Activated T-cell treated with anti-CD3 and anti-CD28 coated beads for 48 hours (primary cell): Measurements from ENCODE around the gene GALNT7.
A peak's percentile ranks its signal among the peaks of the same experiment; 100 is the strongest.

Source experiments
- DNase-seq: peaks from one replicate; pipeline ENCODE4 v3.0.0-alpha.2; 2020; ENCODE audit warnings: low read depth

Gene GALNT7

DNA sequence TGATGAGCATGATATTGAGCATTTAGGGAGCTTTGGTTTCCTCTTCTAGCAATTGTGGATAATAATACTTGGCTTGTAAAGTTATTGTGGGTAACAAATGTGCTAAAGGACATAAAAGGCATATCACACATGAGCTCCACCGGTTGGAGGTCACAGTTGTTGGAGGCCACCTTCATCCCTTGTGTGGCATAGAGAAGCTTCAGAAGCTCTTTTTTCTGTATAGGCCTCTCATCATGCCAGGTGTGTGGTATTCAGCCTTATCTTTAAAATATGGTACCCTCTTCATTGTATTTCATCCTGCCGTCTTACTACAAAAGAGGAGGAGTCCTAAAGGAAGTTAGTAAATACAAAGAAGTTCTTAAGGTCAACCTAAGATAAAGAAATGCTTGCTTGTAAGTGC lies 99.1 kb downstream of the GALNT7 start:
- DNase-seq, result no peak

DNA sequence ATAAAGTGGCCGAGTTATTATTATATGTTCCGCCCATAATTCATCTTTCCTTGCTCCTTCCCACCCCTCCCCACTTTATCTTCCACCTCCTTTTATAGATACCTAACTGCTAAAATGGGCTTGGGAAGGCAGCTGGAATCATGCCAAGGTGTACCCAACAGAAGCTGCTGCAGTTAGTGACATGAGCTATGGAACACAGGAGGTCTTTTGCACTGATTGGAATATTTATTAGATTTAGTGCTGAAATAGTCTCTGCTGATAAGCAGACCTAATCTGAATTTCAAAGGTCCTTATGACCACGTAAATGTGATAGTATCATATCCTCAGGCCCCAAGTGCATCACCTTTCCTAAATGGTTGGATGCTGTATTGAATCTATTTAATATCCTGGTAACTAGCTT lies 100.7 kb downstream of the GALNT7 start:
- DNase-seq, result no peak

DNA sequence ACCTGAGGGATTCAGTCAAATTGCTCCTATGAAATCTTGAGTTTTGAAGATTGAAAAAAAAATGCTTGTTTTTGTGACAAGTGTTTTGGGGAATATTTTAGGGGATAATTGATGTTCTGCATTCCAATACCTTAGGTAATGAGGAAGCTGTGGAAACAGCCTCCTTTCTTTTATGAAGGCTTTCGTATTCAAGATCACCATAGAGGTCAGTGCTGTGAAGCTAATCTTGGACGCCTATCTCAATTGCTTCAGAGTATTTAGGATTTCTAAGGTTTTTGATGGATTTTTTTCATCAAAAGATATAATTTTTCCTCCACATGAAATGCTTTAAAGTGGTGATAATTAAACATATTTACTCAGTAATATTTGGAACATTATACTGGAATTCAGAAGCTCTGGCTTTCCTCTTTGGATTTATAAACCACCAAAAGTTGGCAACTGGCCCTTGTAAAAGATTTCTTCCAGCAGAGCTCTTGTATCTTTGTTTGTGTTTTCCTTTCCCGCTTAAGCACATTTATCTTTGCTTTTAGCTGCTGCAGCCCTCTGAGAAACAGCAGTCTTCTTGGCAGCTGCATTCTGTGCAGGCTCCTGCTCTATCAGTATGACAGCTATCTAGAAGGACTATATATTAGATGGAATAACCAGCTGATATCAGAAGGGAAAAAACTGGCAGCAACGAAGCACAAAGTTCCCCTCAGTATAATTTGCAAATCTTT lies 101.9 kb downstream of the GALNT7 start:
- no peak for DNase-seq

DNA sequence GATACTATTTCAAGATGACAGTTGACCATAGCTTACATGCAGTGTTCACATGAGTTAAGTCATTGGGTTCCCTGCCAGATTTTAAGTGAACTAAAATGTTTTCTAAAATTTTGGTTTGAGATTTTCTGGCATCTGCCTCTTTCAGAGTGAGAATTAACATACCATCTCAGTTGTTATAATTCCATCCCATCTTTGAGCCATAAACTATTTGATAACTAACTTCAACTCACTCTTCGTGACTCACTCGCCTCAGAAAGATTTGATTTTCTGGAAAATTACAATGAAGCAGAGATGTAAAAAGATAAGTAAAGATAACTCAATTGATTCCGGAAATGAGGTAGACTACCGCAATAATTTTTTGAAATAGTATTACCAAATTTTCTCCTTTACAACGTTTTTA lies 103.7 kb downstream of the GALNT7 start:
- no peak for DNase-seq

DNA sequence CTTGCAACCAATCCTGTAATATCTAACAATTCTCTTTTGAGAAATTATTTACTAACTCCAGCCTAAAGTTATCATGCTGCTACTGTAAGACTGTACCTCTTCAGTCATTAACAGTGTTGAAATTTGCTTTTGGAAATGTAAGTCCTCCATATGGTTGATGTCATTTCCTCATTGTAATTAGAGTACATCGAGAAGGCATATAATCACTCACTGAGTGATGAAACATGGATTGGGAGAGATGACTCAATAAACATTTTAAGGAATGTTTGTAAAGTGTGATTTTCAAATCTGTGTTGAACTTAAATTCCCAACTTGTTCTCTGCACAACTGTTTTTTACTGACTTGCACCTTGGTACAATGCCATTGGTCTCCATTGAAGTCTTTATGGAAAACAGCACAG lies 104.4 kb downstream of the GALNT7 start:
- DNase-seq, result no peak

DNA sequence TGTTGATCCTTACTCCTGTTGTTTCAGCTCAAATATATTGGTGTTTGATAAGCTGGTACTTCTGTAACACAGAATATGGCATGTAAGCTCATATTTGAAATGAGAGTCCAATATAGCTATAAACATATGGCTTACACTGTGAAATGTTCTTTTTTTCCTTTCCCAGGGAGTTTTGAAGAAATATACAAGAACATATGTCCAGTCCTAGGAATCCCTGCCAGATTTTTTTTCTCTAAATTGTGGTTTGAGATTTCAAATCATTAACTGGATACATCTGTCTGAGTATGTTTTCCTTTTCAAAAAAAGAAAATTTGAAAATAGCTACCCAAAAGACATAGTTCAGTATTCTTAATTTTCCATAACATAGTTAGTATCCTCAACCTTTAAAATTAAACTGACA lies 105.3 kb downstream of the GALNT7 start:
- no peak for DNase-seq

DNA sequence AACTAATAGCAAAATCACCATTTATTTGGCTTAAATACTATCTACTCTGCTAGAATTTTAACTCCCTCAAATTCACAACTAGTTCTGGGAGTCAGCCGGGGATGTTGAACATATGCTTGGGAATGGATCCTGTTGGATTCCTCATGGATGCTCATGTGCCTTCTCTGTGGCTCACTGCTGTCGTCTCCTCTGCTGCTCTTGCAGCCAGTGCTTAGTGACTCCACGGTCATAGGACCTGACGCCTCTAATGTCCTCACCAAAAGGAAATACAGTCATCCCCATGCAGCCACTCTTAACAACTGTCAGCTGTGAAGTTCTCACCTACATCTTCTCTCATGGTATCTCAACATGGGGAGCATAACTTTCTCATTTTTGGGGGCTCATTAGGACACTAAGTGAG lies 106.1 kb downstream of the GALNT7 start:
- DNase-seq, result no peak

DNA sequence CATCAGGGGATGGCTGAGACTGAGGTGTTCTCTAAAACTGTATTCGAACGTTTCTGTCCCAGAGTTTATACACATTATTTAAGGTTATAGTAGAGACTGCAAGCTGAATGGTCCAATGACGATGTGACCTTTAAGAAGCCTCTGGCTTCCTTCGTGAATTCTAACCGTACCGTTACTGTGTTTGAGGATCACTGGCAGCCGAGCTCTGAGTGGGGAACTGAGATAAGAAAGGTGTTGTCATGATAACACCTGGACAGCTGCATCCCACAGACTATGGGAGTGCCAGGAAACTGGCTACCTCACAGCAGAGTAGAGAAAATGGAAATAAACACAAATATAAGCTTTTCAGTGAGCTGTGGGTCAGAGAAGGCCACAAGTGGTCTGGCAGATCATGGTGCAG lies 106.5 kb downstream of the GALNT7 start:
- no peak for DNase-seq

DNA sequence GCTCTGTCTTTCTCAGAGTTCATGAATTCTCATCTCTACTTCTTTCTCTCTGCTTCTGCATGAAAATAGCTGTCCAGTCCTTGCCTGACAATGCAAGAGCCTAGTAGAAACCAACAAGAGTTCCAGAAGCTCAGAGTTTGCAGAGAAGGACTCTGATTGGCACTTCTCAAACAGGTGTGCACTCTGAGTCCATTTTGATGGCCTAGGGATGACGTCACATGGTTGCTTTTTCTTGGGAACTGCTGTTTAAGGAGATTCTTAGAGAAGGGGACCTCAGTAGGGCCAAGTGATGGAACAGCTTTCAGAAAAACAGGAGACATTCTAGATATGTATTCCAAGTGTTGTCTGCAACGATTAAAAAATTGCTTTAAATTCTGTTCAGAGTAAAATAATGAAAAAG lies 108.7 kb downstream of the GALNT7 start:
- no peak for DNase-seq

DNA sequence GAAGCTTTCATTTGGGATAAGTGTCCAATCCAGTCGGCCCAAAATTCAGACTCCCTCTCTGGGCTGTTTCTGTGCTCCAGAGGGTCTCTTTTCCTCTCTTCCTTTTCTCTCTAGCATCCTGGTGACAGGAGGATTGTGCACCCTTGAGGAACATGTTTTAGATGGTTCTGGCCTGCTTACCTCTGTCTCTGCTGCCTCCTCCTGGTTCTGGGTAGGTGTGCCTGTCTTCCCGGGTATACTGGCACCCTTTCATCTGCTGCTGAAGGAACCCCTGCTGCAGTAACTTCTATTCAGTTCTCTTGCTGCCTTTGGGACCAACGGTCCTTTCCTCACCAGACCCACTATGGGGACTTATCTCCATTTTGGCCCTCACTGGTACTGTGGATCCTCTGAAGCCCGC lies 112.4 kb downstream of the GALNT7 start:
- DNase-seq, result no peak

DNA sequence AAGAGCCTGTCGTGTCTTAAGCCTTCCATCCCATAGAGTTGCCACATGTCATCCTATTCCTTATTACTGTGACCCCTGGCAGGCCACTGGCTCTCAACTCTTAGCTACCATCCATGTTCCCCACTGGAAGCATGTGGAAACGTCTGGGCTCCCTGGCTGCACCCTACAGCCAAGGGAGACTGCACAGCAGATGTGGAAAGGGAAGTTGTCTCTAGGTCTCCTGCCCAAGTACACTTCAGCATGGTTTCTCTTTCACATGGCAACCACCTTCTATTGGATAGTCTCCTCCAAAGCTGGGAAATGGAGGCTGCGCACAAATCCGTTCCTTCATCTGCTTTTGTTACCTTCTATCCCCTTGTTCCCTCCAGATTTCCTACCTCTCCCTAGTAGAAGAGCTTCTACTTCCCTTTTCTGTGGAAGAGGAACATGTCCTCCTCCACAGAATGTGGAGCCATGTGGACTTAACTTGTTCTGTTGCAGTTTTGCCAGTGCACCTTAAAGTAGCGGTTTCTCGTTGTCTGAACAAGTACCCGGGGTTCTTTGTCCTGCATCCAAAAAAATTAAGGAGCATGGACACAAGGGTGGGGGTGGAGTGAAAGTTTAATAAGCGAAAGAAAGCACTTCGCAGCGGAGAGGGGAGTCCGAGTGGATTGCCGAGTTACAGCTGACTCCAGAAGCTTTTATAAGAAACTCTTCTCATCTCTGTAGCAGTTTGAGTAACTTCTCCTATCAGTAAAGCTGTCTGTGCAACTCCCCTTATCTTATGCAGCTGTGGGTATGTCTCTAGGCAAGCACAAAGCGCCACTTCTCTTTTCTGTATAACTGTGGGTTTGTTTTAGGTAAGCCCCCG lies 113.0 kb downstream of the GALNT7 start:
- no peak for DNase-seq

DNA sequence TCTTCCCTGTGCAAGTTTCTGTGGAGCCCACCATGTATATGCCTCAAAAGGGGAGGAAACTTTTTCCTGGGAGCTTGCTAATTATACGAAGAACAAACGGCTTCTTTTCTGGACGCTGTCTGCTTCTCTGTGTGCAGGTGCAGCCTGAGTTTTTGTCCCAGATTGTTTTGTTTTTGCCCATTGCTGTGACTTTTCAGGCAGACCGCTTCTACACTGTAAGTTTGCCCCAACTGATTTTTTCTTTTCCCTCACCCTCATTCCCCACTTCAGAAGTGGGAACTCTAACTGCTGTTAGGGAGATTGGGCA lies 113.6 kb downstream of the GALNT7 start:
- no peak for DNase-seq

DNA sequence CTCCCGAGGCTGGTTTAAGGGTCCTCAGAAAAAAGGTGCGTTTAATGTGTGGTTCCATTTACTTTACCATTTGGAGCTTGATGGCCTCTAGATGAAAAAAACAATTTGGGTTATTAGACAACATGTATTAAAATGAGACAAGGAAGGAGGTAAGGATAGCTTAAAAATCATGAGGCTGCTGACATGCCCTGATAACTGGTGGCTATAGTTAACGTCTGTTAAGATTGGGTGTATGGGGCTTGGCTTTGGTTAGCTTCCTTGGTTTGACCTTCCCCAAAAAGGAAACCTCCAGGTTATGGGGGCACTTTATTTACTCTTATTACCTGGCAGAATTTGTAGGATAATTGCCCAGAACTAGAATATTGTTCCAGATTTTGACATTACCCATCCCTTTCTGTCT lies 114.0 kb downstream of the GALNT7 start:
- DNase-seq, result no peak

DNA sequence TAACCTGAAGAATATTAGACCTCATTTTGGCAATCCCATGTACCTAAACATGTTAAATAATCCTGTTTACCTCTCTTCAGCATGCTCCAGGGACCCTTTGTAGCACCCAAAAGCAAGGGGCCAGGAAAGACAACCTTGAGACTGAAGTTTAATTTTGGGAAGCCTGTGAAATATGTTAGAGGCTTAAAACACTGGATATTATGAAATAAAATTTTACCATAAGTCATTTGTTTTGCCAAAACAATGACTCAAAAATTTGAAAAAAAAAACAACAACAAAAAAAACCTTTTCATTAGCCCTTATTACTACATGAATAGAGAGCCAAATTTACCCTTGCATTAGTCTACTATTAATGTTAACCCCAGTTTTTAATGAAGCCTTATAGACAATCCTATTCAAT lies 115.9 kb downstream of the GALNT7 start:
- no peak for DNase-seq

DNA sequence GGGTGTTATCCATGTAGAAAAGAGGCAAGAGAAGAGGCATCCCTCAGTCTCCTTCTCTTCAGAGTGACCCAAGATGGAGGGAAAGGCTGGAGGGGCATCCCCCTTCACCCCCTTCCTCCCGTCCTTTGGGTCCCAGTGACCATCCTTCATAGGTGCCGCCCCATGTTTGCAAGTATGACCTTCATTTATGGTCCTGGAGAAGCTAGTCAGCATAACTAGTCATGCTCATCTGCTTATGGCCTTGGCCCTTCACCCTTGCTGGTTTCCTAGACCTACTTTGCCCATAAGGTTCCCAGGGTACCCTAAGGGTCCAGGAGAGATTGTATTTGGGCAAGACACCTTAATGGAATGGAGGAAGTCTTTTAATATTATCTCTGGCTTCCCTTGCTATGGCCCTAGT lies 118.9 kb downstream of the GALNT7 start:
- no peak for DNase-seq

DNA sequence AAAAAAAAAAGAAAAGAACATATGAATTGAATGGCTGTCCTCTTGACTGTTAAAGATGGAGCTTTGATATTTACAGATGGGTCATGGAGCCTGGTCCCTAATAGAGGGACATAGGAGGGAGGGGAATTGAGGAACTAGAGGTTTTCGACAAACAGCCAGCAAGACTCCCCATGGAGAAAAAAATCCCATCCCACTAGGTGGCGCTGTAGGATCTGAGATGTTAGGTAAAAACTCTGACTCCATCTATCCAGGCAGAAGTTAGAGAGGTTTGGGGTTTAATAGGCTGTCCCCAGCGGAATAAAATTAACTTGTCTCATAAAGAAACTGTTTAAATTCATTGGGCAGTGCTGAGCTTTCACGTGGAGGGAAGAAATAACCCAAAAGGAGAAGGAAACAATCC lies 119.7 kb downstream of the GALNT7 start:
- DNase-seq, result peak; percentile 58

DNA sequence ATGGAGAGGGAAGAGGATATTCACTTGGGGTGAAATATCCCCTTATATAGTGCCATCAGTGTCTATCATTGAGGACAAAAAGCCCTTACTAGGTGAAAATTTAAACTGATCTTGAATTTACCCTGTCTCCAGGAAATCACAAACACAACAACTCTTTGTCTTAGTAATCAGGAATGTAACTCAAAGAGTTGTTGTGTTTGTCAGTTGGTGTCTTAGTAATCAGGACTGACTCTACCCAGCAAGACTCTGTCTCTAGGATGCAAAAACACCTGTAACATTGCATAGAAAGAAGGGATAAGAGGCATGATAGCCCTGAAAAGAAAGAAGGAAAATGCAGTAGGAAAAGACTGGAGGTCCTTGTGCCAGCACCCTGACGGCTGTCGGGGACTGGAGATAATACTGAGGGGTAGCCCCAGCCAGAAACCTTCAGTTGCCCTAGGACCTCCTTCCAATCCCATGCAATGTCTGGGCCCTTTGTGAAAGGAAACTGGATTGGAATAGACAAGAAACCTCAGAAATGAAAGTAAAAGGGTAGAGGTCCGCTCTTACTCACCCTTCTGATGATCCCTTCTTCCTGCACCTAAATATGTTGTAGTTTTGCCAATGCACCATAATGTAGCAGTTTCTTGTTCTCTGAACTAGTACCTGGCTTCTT lies 120.2 kb downstream of the GALNT7 start:
- DNase-seq, result no peak

DNA sequence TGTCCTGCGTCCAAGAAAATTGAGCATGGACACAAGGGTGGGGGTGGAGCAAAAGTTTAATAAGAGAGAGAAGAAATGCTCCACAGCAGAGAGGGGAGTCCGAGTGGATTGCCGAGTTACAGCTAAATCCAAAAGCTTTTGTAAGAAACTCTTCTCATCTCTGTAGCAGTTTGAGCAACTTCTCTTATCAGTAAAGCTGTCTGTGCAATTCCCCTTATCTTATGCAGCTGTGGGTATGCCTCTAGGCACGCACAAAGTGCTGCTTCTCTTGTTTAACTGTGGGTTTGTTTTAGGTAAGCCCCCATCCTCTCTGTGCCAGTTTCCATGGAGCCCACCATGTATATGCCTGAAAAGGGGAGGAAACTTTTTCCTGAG lies 120.7 kb downstream of the GALNT7 start:
- DNase-seq, result no peak

DNA sequence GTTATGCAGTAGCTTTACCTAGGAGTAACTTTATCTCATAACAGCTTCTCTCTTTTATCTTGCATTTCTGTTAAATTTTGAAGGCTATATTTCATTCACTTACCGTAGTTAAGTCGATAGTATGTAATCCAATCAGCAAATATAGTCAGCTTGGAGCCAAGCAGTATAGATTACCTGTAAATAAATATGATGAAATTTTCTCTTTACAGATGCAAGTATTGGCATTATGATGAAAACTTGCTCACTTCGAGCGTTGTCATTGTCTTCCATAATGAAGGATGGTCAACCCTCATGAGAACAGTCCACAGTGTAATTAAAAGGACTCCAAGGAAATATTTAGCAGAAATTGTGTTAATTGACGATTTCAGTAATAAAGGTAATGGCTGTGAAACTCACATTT lies 123.3 kb downstream of the GALNT7 start:
- no peak for DNase-seq

DNA sequence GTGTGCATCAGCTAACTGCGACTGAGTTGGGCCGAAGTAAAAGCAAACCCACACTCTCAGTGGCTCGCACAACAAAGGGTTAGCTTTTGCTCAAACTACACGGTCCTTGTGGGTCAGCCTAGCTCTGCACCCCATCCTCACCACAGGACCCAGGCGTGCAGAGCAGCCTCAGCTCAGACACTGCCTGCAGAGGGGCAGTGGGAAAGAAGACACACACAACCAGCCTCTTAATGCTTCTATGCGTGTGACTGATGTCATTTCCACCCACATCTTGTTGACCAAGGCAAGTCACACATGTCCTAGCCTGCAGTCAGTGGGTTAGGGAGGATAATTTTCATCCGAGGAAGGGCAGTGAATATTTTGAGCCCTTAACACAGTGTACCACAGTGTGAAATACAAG lies 125.1 kb downstream of the GALNT7 start:
- DNase-seq, result no peak

DNA sequence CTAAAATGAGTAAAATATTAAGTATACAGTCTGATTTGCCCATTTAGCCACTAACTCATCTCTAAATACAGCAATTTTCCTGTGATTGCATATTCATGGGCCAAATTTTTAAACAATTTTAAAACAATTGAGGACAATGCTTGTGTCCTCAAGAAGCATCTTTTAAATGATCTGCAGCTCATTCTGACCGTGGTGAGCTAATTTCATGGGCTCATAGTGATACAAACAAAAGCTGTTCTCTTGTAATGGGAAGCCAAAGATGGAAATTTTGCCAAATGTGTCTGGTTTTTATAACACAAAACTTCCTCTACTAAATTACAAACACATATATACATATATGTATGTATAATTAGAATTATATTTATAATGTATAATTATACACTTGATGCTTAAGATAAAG lies 125.8 kb downstream of the GALNT7 start:
- no peak for DNase-seq

DNA sequence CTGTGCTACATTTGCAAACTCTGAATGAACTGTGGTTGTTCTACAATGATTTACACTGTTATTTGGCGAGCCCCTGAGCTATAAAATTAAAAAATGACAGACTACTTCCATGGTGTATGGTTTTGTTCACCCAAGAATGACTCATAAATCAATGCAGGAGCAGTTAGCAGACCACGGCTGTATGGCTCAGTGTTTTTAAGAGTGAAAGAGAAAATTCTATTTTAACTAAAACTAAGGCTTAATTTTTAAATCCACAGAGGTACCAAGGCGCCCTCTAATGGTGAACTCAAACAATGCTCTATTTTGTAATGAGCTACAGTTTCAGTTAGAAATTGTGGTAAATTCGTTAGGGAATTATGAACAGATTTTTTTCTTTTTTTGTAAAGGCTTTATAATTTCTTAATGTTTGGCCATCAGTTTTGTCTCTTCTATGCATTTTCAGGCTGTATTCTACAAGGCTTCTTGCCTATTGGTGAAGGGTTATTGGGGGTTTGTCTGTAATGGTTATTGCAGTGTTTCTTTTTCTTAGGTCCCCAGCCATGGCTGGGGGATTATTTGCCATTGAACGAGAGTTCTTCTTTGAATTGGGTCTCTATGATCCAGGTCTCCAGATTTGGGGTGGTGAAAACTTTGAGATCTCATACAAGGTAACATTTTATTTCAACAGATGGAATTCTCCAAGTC lies 133.0 kb downstream of the GALNT7 start:
- DNase-seq, result no peak

DNA sequence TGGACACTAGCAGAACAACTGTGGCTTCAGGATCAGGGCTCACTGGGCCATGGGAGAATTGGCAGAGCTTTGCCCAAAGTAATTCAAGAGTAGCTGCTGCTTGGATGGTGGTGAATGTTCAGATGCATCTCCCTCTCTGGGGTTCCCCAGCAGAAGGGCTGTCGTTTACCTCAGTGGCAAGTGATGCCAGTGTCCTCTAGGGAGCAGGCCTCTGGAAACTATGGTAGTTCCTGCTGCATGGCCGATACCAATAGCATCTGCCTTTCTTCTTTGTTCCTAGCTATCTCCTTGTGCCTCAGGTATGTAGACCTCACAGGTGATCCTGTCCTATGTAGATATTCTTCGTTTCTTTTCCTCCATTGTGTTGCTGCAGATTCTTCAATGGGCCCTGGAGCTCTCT lies 139.2 kb downstream of the GALNT7 start:
- DNase-seq, result no peak
